WTC11 (cell line): ENCODE measurements around the gene MECR. TPM values are rescaled to one million over a fixed set of nuclear protein-coding genes. Genes with fewer than 3 reads are reported as not detected.

Source experiments
- ATAC-seq: fragments of 200-7000 bp; cut with Tn5 transposase; 2 replicates; pipeline ENCODE4 v1.10.0; 2021; ENCODE audit warnings: mild to moderate bottlenecking, moderate library complexity
- CTCF ChIA-PET: fragments of 300-600 bp; sonication (Branson Sonifier 250); formaldehyde crosslinking; loops from one replicate; lab custom pipeline; 2021; ENCODE audit warnings: antibody characterized with exemption; lab: Charles Lee
- POLR2A ChIA-PET: fragments of 350-600 bp; sonication (Branson Sonifier 250); formaldehyde crosslinking; loops from one replicate; lab custom pipeline; 2021; ENCODE audit warnings: antibody characterized with exemption; lab: Charles Lee
- DNase-seq: peaks from one replicate; pipeline ENCODE4 v3.0.0; 2021; ENCODE audit warnings: low spot score
- H3K27ac Mint-ChIP-seq: 2 replicates; pipeline ENCODE4 v1.8.0; 2021; ENCODE audit warnings: mixed read lengths
- H3K27me3 Mint-ChIP-seq: 2 replicates; pipeline ENCODE4 v1.8.0; 2021; ENCODE audit warnings: low read depth, mild to moderate bottlenecking, moderate library complexity, mixed read lengths
- H3K36me3 Mint-ChIP-seq: 2 replicates; pipeline ENCODE4 v1.8.0; 2021; ENCODE audit warnings: mixed read lengths
- H3K4me1 Mint-ChIP-seq: 2 replicates; pipeline ENCODE4 v1.8.0; 2022; ENCODE audit warnings: mixed read lengths
- H3K4me3 Mint-ChIP-seq: 2 replicates; pipeline ENCODE4 v1.8.0; 2021; ENCODE audit warnings: mild to moderate bottlenecking, moderate library complexity, mixed read lengths
- H3K9me3 Mint-ChIP-seq: 2 replicates; pipeline ENCODE4 v1.8.0; 2021; ENCODE audit warnings: mixed read lengths
- ARID4B ChIP-seq: sonication (generic); formaldehyde crosslinking; IDR thresholded peaks from 2 replicates; pipeline ENCODE4 v1.8.0; 2023; ENCODE audit warnings: missing genetic modification reagents, mild to moderate bottlenecking, borderline replicate concordance
- CBFB ChIP-seq: sonication (generic); formaldehyde crosslinking; IDR thresholded peaks from 2 replicates; pipeline ENCODE4 v1.8.1; 2022; ENCODE audit warnings: mild to moderate bottlenecking, low read depth, missing genetic modification reagents
- FOXP1 ChIP-seq: sonication (generic); formaldehyde crosslinking; IDR thresholded peaks from 2 replicates; pipeline ENCODE4 v1.8.0; 2022; ENCODE audit warnings: missing genetic modification reagents, mild to moderate bottlenecking, moderate library complexity, borderline replicate concordance
- HMGA2 ChIP-seq: fragments of 250-450 bp; sonication (Bioruptor Pico); IDR thresholded peaks from 2 replicates; pipeline ENCODE4 v1.4.0; 2021; ENCODE audit warnings: mild to moderate bottlenecking, moderate library complexity
- NR1H2 ChIP-seq: sonication (generic); formaldehyde crosslinking; IDR thresholded peaks from 2 replicates; pipeline ENCODE4 v1.9.0; 2021; ENCODE audit warnings: mild to moderate bottlenecking, moderate library complexity, missing genetic modification reagents
- SMAD4 ChIP-seq: sonication (generic); formaldehyde crosslinking; IDR thresholded peaks from 2 replicates; pipeline ENCODE4 v1.8.0; 2022; ENCODE audit warnings: mild to moderate bottlenecking, missing genetic modification reagents
- SP1 ChIP-seq: sonication (generic); formaldehyde crosslinking; conservative IDR thresholded peaks from 2 replicates; pipeline ENCODE4 v1.8.1; 2022; ENCODE audit warnings: missing genetic modification reagents
- TEAD4 ChIP-seq: sonication (generic); formaldehyde crosslinking; IDR thresholded peaks from 2 replicates; pipeline ENCODE4 v1.8.0; 2022; ENCODE audit warnings: mild to moderate bottlenecking, missing genetic modification reagents
- TP53 ChIP-seq: sonication (generic); formaldehyde crosslinking; IDR thresholded peaks from 2 replicates; pipeline ENCODE4 v1.8.1; 2023; ENCODE audit warnings: mild to moderate bottlenecking, missing genetic modification reagents
- ZBTB43 ChIP-seq: sonication (generic); formaldehyde crosslinking; IDR thresholded peaks from 2 replicates; pipeline ENCODE4 v1.8.1; 2023; ENCODE audit warnings: mild to moderate bottlenecking, missing genetic modification reagents
- ZNF396 ChIP-seq: fragments of 250-450 bp; sonication (Bioruptor Pico); IDR thresholded peaks from 2 replicates; pipeline ENCODE4 v1.8.0; 2021; ENCODE audit warnings: mild to moderate bottlenecking, moderate library complexity, borderline replicate concordance
- total RNA-seq: library from RNA; stranded (reverse); gene quantifications from 3 replicates; pipeline ENCODE4 v1.2.3, GENCODE V29; 2021
- TF ChIP-seq, protein P1 (sequence below): sonication (generic); formaldehyde crosslinking; IDR thresholded peaks from 2 replicates; pipeline ENCODE4 v1.8.1; 2023; ENCODE audit warnings: mild to moderate bottlenecking, moderate library complexity, missing genetic modification reagents
- TF ChIP-seq, protein P2 (sequence below): sonication (generic); formaldehyde crosslinking; IDR thresholded peaks from 2 replicates; pipeline ENCODE4 v1.8.0; 2022; ENCODE audit warnings: mild to moderate bottlenecking, missing genetic modification reagents

Gene MECR
- total RNA-seq, 1 experiment from 2014 or later = 37.6 TPM

GRCh38 chr1:29237129-29237821 is 6.5 kb upstream of the MECR start:
- H3K4me1 Mint-ChIP-seq = peaks cover 37% of the 10 kb centered on the region
- TF ChIP-seq TEAD4 = peak; percentile 12; the same call in 1 of the 2 replicates
- TF ChIP-seq NR1H2 = no peak
- TF ChIP-seq ZBTB43 (CRISPR knock-in tag) = 0 out of 2 replicates have a peak, but pooled peaks have one; percentile 34
- TF ChIP-seq CBFB (CRISPR knock-in tag) = no peak
- no peaks in the 10 kb centered on the region for H3K9me3 Mint-ChIP-seq
- ChIA-PET POLR2A (no interaction called here), CTCF (interaction anchor here (0.7 to 1.4 kb wide), 13 partner anchors 8 to 466 kb away, joined by 3 to 9 read pairs (median 3); no protein-coding TSS in a partner anchor)
- no peaks in the 10 kb centered on the region for H3K36me3 Mint-ChIP-seq
- H3K27ac Mint-ChIP-seq = peak overlapping the region; percentile 3; the same call in 1 of the 2 replicates
- peak; percentile 3; the same call in 1 of the 2 replicates for ATAC-seq
- peak overlapping the region; percentile 87 for H3K4me3 Mint-ChIP-seq
- H3K27me3 Mint-ChIP-seq = peaks cover 62% of the 10 kb centered on the region
- peak; percentile 49 for DNase-seq

DNA sequence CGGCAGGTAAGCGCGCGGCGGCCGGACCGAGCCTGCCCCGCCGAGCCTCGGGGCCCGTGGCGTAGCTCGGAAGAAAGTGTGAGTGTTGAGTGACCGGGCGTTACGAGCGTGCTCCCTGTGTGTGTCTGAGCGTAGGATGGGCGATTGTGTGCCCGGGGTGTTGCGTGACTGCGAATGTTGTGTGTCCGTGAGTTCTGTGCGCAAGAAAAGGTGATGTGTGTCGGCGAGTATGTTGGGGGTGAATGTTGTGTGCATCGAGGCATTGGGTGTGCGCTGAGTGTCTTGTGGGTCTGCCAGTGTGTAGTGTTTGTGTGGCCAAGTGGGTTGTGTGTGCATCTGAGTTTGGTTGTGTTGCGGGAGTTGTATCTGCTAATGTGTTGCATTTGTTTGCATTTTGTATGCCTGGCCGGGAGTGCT is 6.0 kb upstream of the MECR start:
- H3K4me3 Mint-ChIP-seq = peak overlapping the region; percentile 87
- peaks cover 65% of the 10 kb centered on the region for H3K27me3 Mint-ChIP-seq

More for the DNA sequence above, 6.0 kb upstream of the MECR start:
- H3K4me1 Mint-ChIP-seq = peaks cover 37% of the 10 kb centered on the region
- ChIA-PET POLR2A (no interaction called here), CTCF (interaction anchor here (0.6 to 1.4 kb wide), 14 partner anchors 9 to 467 kb away, joined by 3 to 9 read pairs (median 3); no protein-coding TSS in a partner anchor)
- TF ChIP-seq FOXP1 (CRISPR knock-in tag) = 0 out of 2 replicates have a peak, but pooled peaks have one; percentile 19
- TF ChIP-seq, protein P1, sequence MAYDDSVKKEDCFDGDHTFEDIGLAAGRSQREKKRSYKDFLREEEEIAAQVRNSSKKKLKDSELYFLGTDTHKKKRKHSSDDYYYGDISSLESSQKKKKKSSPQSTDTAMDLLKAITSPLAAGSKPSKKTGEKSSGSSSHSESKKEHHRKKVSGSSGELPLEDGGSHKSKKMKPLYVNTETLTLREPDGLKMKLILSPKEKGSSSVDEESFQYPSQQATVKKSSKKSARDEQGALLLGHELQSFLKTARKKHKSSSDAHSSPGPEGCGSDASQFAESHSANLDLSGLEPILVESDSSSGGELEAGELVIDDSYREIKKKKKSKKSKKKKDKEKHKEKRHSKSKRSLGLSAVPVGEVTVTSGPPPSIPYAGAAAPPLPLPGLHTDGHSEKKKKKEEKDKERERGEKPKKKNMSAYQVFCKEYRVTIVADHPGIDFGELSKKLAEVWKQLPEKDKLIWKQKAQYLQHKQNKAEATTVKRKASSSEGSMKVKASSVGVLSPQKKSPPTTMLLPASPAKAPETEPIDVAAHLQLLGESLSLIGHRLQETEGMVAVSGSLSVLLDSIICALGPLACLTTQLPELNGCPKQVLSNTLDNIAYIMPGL = 0 out of 2 replicates have a peak, but pooled peaks have one; percentile 42
- TF ChIP-seq SMAD4 = no peak
- TF ChIP-seq ARID4B (CRISPR knock-in tag) = 0 out of 2 replicates have a peak, but pooled peaks have one; percentile 22
- TF ChIP-seq ZNF396 (CRISPR knock-in tag) = no peak
- TF ChIP-seq, protein P2, sequence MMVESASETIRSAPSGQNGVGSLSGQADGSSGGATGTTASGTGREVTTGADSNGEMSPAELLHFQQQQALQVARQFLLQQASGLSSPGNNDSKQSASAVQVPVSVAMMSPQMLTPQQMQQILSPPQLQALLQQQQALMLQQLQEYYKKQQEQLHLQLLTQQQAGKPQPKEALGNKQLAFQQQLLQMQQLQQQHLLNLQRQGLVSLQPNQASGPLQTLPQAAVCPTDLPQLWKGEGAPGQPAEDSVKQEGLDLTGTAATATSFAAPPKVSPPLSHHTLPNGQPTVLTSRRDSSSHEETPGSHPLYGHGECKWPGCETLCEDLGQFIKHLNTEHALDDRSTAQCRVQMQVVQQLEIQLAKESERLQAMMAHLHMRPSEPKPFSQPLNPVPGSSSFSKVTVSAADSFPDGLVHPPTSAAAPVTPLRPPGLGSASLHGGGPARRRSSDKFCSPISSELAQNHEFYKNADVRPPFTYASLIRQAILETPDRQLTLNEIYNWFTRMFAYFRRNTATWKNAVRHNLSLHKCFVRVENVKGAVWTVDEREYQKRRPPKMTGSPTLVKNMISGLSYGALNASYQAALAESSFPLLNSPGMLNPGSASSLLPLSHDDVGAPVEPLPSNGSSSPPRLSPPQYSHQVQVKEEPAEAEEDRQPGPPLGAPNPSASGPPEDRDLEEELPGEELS = 0 out of 2 replicates have a peak, but pooled peaks have one; percentile 33
- 0 out of 2 replicates have a peak, but pooled peaks have one; percentile 16 for TF ChIP-seq TP53 (CRISPR knock-in tag)
- TF ChIP-seq SP1 (CRISPR knock-in tag) = no peak
- no peak for TF ChIP-seq HMGA2 (CRISPR knock-in tag)
- H3K27ac Mint-ChIP-seq = peak overlapping the region; percentile 3; the same call in 1 of the 2 replicates
- ATAC-seq = no peak
- no peak for DNase-seq
- no peaks in the 10 kb centered on the region for H3K36me3 Mint-ChIP-seq
- H3K9me3 Mint-ChIP-seq = no peaks in the 10 kb centered on the region
